ENCODE results near the gene PTGES3L.
"Not testable (repeated sequence)": the region's sequence is repeated elsewhere in the genome, so short reads cannot be mapped to it uniquely, and the experiment has no call there.

The PTGES3L gene

DNA sequence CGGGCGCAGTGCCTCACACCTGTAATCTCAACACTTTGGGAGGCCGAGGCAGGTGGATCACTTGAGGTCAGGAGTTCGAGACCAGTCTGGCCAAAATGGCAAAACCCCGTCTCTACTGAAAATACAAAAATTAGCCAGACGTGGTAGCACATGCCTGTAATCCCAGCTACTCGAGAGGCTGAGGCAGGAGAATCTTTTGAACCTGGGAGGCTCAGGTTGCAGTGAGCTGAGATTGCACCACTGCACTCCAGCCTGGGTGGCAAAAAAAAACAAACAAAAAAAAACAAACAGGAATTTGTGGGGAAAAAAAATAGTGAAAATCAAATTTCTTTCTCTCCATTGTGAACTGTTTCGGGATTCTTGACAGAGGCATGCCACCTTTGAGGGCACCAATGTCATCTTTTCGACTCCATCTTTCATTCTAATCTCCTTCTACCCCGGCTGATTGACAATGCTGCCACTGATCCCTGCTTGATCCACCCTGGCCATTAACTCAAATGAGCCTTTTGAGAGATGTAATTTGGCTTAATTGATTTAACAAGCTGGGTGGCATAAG lies 60.3 kb downstream of the PTGES3L start:
- not testable (repeated sequence) for DNase-seq (ENCODE audit: low read depth in 2 of 2)

DNA sequence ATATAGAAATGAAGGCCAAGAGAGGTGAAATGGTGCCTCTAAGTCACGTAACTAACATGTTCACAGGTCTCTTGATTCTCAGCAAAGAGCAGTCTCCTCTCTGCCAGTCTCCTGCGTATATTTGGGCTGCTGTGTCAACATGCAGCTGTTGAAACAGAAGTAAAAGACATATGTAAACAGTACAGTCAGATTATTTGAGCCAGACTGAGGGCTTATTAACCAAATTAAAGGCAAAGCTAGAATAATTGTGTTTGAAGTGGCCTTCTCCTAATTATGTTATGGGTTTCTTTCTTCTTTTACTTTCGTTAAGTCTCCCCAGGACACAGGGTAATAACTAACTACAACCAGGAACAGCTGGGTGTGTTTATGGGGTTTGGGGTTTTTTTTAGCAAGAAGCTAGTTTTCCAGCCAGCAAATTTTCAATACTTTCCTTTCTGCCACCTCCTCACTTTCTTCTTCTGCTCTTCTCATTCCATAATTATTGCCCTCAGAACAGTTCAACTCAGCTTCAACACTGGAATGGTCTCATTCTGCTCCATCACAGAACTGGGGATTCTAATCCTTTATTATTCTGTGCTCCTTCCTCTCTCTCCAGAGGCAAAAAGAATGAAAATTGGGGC lies 60.9 kb downstream of the PTGES3L start:
- DNase-seq (ENCODE audit: low read depth in 2 of 2) = no peak

Data from stimulated activated CD8-positive, alpha-beta memory T cell treated with anti-CD3 and anti-CD28 coated beads, Interleukin-15, amount 100 ng/mL, for 48 hours (primary cell).